ENCODE data around the gene ATPAF2.
"Not testable (repeated sequence)": the region's sequence is repeated elsewhere in the genome, so short reads cannot be mapped to it uniquely, and the experiment has no call there.

The ATPAF2 gene

GRCh38 chr17:18009609-18010420, 29.2 kb downstream of the ATPAF2 start:
- no peak for DNase-seq

DNA sequence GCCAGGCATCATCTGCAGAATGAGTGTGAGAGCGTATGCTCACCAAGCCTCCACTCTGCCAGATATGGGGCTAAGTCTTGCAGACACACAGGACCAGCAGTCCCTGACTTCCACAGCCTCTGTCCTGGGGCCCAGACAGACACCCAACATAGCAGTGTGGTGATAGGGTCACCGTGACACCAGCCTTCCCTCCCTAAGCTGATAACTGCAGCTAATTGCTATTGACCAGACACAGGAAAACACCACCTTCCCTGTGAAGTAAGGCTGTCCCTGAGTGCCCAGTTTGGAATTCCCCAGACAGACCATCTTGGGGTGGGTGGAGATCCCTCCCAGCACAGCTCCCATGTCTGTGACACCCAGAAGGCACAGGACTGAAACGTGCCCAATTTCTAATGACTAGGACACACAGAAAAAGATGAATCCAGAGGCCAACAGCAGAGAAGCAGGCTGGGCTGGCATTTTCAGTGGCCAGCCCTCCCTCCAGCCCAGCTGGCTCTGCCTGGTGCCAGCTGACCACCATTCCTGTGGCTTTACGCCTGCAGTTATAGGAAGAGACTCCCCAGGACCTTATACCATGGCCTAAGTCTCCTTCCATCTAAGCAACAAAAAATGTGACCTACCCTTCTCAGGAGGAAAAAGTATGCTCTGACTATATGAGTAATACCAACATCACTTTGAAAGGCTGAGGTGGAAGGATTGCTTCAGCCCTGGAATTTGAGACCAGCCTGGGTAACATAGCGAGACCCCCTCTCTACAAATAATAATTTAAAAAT, 30.3 kb downstream of the ATPAF2 start:
- DNase-seq, result no peak

DNA sequence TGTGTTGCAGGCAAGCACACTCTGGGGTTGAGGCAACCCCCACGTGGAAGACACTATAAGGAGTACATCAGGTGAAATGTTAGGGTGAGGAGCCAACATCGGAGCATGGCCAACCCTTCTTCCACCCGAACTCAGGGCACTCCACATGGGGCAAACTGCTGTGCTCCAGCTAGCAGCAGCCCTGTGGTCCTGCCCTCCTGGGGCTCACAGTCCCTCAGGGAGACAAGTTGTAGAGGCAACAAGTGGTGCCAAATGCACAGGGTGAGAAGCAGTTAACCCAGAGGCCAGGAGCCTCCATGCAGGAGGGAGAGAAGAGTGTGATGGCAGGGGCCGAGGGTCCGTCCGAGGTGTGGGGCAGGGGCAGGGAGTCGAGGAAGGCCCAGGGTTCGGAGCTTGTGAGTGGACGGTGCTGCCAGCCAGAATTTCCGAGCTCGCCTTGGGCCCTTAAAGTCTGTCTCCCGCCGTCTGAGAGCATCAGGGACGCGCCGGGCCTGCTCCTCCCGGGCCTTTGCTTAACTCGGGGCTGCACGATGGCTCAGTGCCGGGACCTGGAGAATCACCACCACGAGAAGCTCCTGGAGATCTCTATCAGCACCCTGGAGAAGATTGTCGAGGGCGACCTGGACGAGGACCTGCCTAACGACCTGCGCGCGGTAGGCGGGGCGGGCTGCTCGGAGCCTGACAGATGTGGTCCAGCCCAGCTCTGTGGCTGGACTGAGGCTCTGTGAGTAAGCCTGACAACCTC, 32.3 kb downstream of the ATPAF2 start:
- no peak for DNase-seq

DNA sequence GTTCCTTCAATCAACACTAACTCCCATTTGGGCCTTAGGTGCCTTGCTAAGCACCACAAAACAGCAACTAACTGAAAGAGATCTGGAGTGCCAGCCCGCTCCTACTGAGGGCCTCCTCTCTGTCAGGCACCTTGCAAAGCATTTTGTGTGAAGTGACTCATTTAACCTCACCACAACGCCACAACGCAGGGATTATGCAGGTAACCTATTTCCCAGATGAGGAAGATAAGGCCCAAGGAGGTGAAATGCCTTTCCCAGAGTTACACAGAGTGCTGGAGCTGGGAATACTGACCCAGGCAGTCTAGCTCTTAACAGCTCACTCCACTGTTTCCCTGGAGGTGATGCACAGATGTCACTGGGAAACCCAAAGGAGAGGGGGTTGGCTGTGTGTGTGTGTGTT, 33.5 kb downstream of the ATPAF2 start:
- no peak for DNase-seq

GRCh38 chr17:18004884-18005305, 34.1 kb downstream of the ATPAF2 start:
- DNase-seq, result no peak

DNA sequence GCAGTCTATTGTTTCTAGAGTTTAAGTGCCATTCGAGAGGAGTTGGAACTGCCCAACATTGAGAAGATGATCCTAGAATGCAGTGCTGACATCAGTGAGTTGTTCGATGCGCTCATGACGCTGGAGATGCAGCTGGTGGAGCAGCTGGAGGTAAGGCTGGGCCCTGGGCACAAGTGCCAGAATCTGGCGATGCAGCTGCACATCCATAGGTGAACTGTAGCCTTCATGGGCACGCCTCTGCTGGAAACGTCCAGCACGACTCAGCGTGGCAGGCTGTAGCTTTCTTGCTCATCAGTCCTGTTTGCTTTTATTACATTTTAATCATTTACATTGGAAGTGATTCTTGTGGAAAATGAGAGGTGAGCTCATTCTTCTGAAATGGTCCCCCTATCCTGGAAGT, 34.6 kb downstream of the ATPAF2 start:
- peak; percentile 41 for DNase-seq

- no peak for DNase-seq
Measured at GRCh38 chr17:18002171-18002570, 36.8 kb downstream of the ATPAF2 start.

- no peak for DNase-seq
Measured at GRCh38 chr17:18000030-18000408, 38.9 kb downstream of the ATPAF2 start.

DNA sequence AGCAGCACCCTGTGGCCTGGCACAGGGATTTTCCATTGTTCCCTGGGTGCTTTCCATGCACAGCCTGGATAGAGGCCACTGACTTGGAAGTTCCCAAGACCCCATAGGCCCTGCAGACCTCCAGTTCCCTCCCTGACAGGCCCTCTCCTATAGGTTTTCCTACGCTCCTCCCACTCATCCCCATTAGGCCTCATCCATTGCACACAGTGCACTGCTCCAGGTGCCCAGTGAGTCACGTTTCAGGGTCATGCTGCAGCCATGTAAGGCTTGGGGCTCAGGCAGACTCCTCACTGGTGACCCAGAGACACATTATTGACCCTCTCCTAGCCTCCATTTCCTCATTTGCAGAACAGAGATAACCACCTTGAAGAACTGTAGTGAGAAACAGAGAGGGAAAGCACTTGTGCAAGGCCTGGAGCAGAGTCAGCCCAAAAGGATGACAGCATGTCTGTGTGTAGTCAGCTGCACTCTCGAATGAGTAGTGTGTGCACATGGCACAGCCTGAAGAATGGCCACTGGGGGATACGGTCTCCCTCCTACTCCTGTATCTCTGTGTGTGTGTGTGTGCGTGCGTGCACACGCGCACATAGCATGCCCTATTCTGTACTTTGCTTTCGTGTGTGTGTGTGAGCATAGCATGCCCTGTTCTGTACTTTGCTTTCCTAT, 39.5 kb downstream of the ATPAF2 start:
- DNase-seq, result no peak

DNA sequence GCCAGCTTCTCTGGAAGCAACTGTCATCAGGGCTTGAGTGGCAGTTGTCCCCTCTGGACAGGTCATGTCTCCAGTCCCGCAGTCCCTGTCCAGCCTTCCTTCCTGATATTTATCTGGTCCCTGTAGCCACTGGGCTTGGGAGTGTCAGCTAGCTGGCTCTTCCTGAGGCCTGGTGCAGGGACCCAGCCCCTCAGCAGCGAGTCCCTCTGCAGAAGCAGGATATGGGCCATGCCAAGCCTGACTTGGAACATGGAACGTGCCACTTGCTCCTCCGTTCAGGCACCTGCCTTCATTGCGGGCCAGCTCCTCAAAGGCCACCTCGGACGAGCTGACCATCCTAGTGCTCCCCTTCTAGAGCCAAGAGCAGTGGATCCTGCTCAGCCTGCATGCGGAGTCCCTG, 40.0 kb downstream of the ATPAF2 start:
- DNase-seq, result no peak

GRCh38 chr17:17995887-17996286, 43.1 kb downstream of the ATPAF2 start:
- DNase-seq, result not testable (repeated sequence)

DNA sequence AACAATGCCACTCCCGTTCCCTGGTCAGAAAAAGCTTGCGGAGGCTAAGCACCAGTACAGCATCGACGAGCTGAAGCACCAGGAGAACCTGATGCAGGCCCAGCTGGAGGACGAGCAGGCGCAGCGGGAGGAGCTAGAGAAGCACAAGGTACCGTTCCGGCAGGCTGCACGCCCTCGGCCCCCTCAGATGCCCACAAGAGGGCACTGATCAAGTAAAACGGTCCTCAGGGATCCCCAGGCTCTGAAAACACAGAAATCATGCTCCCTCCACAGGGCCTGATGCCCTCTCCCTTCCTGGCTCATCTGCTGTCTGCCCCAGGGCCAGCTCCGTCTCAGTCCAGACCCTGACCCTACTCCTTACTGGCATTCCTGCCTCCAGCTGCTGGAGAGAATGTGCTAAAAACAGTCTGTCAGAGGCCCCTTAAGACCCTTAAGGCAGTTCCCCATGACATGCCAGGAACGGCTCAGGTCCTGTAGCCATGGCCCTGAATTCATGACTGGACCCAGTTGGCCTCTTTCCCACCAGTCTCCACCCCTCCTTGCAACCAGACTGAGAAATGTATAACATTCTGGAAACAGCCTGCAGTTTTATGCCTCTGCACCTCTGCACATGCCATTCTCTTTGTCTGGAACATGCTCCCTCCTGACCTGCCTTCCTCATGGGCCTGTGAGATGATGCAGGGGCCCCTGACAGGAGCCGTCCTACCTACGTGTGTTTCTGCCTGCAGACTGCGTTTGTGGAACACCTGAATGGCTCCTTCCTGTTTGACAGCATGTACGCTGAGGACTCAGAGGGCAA, 44.5 kb downstream of the ATPAF2 start:
- DNase-seq, result no peak

DNA sequence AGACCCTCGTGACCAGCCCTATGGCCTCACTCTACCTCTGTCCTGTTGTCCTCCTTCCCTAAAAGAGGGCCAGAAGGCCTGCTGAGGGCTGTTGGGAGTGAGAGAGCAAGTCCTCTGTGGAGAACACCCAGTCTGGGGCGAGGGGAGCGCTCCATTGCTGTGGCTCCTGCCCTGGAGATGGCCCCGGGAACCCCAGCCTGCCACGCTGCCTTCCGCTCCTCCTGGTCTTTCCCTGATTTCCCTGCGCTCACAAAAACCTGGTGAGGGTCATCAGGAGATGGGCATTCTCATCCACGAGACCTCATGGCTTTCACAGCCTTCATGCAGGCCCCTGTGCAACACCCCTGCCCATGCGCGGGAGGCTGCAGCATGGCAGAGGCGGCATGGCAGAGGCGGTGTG, 45.1 kb downstream of the ATPAF2 start:
- no peak for DNase-seq

GRCh38 chr17:17993366-17993765, 45.6 kb downstream of the ATPAF2 start:
- no peak for DNase-seq

GRCh38 chr17:17990282-17990681, 48.7 kb downstream of the ATPAF2 start:
- DNase-seq, result no peak

- DNase-seq, result no peak
Measured at GRCh38 chr17:17989618-17990017, 49.4 kb downstream of the ATPAF2 start.

- no peak for DNase-seq
Measured at GRCh38 chr17:17989081-17989480, 49.9 kb downstream of the ATPAF2 start.

DNA sequence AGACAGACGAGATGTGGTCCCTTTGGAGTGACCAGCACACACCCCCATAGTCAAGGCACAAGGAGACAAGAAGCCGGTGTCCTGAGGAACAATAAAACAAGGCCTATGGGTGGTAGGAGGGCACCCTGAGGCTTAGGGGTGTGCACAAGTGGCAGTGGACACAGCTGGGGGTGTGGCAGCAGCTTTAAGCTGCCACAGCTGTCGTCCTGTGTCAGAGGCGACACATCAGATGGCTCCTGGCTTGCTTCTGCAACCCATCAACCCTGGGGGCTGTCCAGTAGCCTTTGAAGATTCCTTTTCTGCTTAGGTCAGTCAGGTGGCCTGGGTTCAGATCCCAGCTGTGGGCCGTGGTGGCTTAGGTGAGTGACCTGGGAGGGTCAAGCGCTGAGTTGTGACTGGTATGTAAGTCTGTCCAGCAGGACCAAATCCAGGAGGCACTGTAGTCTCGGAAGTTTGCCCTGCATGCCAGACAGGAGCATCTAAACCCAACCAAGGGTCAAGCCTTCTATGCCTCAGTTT, 50.5 kb downstream of the ATPAF2 start:
- no peak for DNase-seq

DNA sequence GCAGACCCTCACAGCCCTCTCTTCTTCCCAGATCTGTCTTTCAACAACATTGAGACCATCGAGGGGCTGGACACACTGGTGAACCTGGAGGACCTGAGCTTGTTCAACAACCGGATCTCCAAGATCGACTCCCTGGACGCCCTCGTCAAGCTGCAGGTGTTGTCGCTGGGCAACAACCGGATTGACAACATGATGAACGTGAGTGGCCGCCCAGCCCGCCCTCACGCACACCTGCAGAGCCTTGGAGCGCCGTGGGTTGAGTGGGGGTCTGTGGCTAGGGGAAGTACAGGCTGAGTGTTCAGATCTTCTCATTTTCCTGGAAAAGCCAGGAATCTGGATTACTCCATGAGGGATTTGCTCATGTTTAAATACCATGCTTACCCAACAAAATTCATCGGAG, 51.1 kb downstream of the ATPAF2 start:
- DNase-seq, result no peak

GRCh38 chr17:17987187-17987896, 51.6 kb downstream of the ATPAF2 start:
- no peak for DNase-seq

- no peak for DNase-seq
Measured at GRCh38 chr17:17985555-17985954, 53.4 kb downstream of the ATPAF2 start.

Measured in femur (tissue), 1 donor.